Suprapubic skin (tissue), 4 donors: ENCODE measurements around the gene MRPS33. TPM values are rescaled to one million over a fixed set of nuclear protein-coding genes. Genes with fewer than 3 reads are reported as not detected.

Experiments used
- DNase-seq, 2 donors: peaks; one replicate each; pipeline ENCODE4 v3.0.0-alpha.2; 2019; ENCODE audit warnings: low spot score in 2 of 2
- H3K27ac ChIP-seq: fragments of 200-600 bp; sonication (generic); one replicate; pipeline ENCODE4 v1.5.1; 2019
- H3K27me3 ChIP-seq: fragments of 200-600 bp; sonication (generic); one replicate; pipeline ENCODE4 v1.5.1; 2019
- H3K36me3 ChIP-seq: fragments of 200-600 bp; sonication (generic); one replicate; pipeline ENCODE4 v1.5.1; 2019
- H3K4me1 ChIP-seq: fragments of 200-600 bp; sonication (generic); one replicate; pipeline ENCODE4 v1.5.1; 2019
- H3K4me3 ChIP-seq: fragments of 200-600 bp; sonication (generic); one replicate; pipeline ENCODE4 v1.5.1; 2019; ENCODE audit warnings: mild to moderate bottlenecking
- H3K9me3 ChIP-seq: fragments of 200-600 bp; sonication (generic); one replicate; pipeline ENCODE4 v1.5.1; 2019
- CTCF ChIP-seq, 2 donors: fragments of 200-600 bp in 1 of 2; fragments of 450-650 bp in 1 of 2; sonication (generic) in 1 of 2; IDR thresholded peaks; one replicate each; pipeline ENCODE4 v1.5.1; 2016 to 2019; ENCODE audit warnings: antibody characterized with exemption in 2 of 2, mild to moderate bottlenecking in 1 of 2, moderate library complexity in 1 of 2
- EP300 ChIP-seq: sonication (generic); formaldehyde crosslinking; IDR thresholded peaks from one replicate; pipeline ENCODE4 v1.6.1; 2017; ENCODE audit warnings: antibody characterized with exemption
- POLR2A ChIP-seq, 2 donors: fragments of 450-650 bp; IDR thresholded peaks; one replicate each; pipeline ENCODE4 v1.6.1; 2017; ENCODE audit warnings: antibody characterized with exemption in 2 of 2, mild to moderate bottlenecking in 2 of 2, moderate library complexity in 2 of 2
- POLR2AphosphoS5 ChIP-seq, 3 donors: sonication (generic); formaldehyde crosslinking; IDR thresholded peaks; one replicate each; pipeline ENCODE4 v1.6.1; 2017; ENCODE audit warnings: antibody characterized with exemption in 3 of 3
- WGBS: methylation state at CpG from one replicate; pipeline ENCODE4 v1.1.5; 2018; 5-methylcytosine and 5-hydroxymethylcytosine counted together
- total RNA-seq, 4 donors: library from RNA; depleted of rRNA; stranded (reverse); fragments of >200 nt; gene quantifications; one replicate each; pipeline ENCODE4 v1.1.0, GENCODE V29; 2016

The MRPS33 gene
- total RNA-seq, 4 donors from 2014 or later: 11.2 to 32.0 (median 12.7) TPM

- no peaks in the 10 kb centered on the region for H3K36me3 ChIP-seq
- H3K27ac ChIP-seq: no peak overlapping the region
- H3K9me3 ChIP-seq: peaks cover 2% of the 10 kb centered on the region
- no peak for TF ChIP-seq POLR2A (IDR thresholded peaks at IDR 0.05)
- no peak for TF ChIP-seq CTCF (IDR thresholded peaks at IDR 0.05)
- TF ChIP-seq EP300: no peak
- no peak for TF ChIP-seq POLR2AphosphoS5 (IDR thresholded peaks at IDR 0.05)
- DNase-seq: no peak
- 85% methylated on average over 3 of the region's 3 CpGs for WGBS
- no peak overlapping the region for H3K4me3 ChIP-seq
- no peaks in the 10 kb centered on the region for H3K4me1 ChIP-seq
- H3K27me3 ChIP-seq: no peaks in the 10 kb centered on the region
These were observed 14.0 kb upstream of the MRPS33 start for GRCh38 chr7:141028767-141029166.

GRCh38 chr7:141027043-141027442 is 12.3 kb upstream of the MRPS33 start:
- no peak for DNase-seq
- TF ChIP-seq POLR2AphosphoS5 (IDR thresholded peaks at IDR 0.05) (no peak), CTCF (IDR thresholded peaks at IDR 0.05) (no peak), POLR2A (IDR thresholded peaks at IDR 0.05) (no peak), EP300 (no peak)
- no peak overlapping the region for H3K27ac ChIP-seq
- WGBS: 68% methylated on average over 3 of the region's 3 CpGs
- no peak overlapping the region for H3K4me3 ChIP-seq
- no peaks in the 10 kb centered on the region for H3K4me1 ChIP-seq
- H3K36me3 ChIP-seq: no peaks in the 10 kb centered on the region
- H3K27me3 ChIP-seq: no peaks in the 10 kb centered on the region
- peaks cover 2% of the 10 kb centered on the region for H3K9me3 ChIP-seq

GRCh38 chr7:141024668-141025067 is 9.9 kb upstream of the MRPS33 start:
- Histone ChIP-seq H3K4me3 (no peak overlapping the region), H3K36me3 (no peaks in the 10 kb centered on the region), H3K4me1 (no peaks in the 10 kb centered on the region), H3K27ac (no peak overlapping the region), H3K9me3 (peaks cover 2% of the 10 kb centered on the region), H3K27me3 (peaks cover 6% of the 10 kb centered on the region)
- DNase-seq: no peak
- no peak for TF ChIP-seq POLR2A (IDR thresholded peaks at IDR 0.05)
- TF ChIP-seq POLR2AphosphoS5 (IDR thresholded peaks at IDR 0.05): no peak
- no peak for TF ChIP-seq CTCF (IDR thresholded peaks at IDR 0.05)
- no peak for TF ChIP-seq EP300
- WGBS: 88% methylated on average over 1 of the region's 1 CpG

DNA sequence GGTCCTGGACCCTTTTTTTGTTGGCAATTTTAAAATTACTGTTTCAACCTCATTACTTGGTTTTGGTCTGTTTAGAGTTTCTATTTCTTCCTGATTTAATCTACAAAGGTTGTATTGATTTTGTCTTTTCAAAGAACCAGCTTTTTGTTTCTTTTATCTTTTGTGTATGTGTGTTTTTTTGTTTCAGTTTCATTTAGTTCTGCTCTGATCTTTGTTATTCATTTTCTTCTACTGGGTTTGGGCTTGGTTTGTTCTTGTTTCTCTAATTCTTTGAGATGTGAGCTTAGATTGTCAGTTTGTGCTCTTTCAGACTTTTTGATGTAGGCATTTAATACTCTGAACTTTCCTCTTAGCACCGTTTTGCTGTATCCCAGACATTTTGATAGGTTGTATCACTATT is 8.5 kb upstream of the MRPS33 start:
- peaks cover 12% of the 10 kb centered on the region for H3K27me3 ChIP-seq
- H3K36me3 ChIP-seq: no peaks in the 10 kb centered on the region
- H3K4me1 ChIP-seq: no peaks in the 10 kb centered on the region
- no peak for TF ChIP-seq EP300
- TF ChIP-seq POLR2AphosphoS5 (IDR thresholded peaks at IDR 0.05): no peak
- TF ChIP-seq POLR2A (IDR thresholded peaks at IDR 0.05): no peak
- no peak for TF ChIP-seq CTCF (IDR thresholded peaks at IDR 0.05)
- DNase-seq: no peak
- H3K27ac ChIP-seq: no peak overlapping the region
- peaks cover 2% of the 10 kb centered on the region for H3K9me3 ChIP-seq
- 83% methylated on average over 1 of the region's 1 CpG for WGBS
- H3K4me3 ChIP-seq: no peak overlapping the region

GRCh38 chr7:141017555-141017954 is 2.8 kb upstream of the MRPS33 start:
- H3K27me3 ChIP-seq: peaks cover 12% of the 10 kb centered on the region
- H3K27ac ChIP-seq: no peak overlapping the region
- H3K4me3 ChIP-seq: no peak overlapping the region
- no peaks in the 10 kb centered on the region for H3K9me3 ChIP-seq
- WGBS: 93% methylated on average over 3 of the region's 3 CpGs
- no peak for DNase-seq
- TF ChIP-seq EP300 (no peak), CTCF (IDR thresholded peaks at IDR 0.05) (no peak), POLR2A (IDR thresholded peaks at IDR 0.05) (no peak), POLR2AphosphoS5 (IDR thresholded peaks at IDR 0.05) (no peak)
- peaks cover 19% of the 10 kb centered on the region for H3K4me1 ChIP-seq
- H3K36me3 ChIP-seq: no peaks in the 10 kb centered on the region
